Measurements from ENCODE around the gene UBASH3B.

UBASH3B gene

GRCh38 chr11:122777343-122777742 lies 121.8 kb downstream of the UBASH3B start:
- TF ChIP-seq CREB1 (IDR thresholded peaks at IDR 0.05; ENCODE audit: low read depth) (no peak), RAD21 (IDR thresholded peaks at IDR 0.05; ENCODE audit: low read depth) (no peak)

GRCh38 chr11:122778148-122778547 lies 122.6 kb downstream of the UBASH3B start:
- TF ChIP-seq YY1 (IDR thresholded peaks at IDR 0.05; ENCODE audit: low read depth) = no peak
- no peak for TF ChIP-seq MAX (IDR thresholded peaks at IDR 0.05)
- TF ChIP-seq TAF1 (IDR thresholded peaks at IDR 0.05; ENCODE audit: low read depth) = no peak
- no peak for TF ChIP-seq NFIC (IDR thresholded peaks at IDR 0.05)
- no peak for TF ChIP-seq TEAD4 (IDR thresholded peaks at IDR 0.05)

DNA sequence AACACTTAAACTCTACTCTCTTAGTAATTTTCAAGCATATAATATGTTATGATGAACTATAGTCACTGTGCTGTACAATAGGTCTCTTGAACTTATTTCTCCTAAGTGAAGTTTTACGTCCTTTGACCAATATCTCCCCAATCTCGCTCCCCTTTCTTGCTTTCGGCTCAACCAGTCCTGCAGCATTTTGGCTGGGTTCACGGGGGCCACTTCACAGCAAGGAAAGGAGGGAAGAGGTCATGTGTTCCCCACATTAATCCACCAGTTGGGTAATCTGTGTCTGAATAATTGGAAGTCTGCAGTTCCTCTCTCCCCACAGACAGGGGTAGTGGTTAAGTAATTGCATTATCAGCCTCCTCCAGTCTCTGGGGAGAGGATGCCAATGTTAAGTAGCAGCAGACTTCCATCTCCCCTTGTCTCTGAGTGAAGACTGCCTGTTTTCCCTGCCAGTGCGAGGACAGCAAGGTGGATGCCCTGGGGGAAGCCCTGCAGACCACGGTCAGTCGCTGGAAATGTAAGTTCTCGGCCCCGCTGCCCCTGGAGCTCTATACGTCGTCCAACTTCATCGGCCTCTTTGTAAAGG lies 123.6 kb downstream of the UBASH3B start:
- TF ChIP-seq NFIC (IDR thresholded peaks at IDR 0.05) (no peak), FOXM1 (IDR thresholded peaks at IDR 0.05; ENCODE audit: borderline replicate concordance, low read depth) (no peak), TAF1 (IDR thresholded peaks at IDR 0.05; ENCODE audit: low read depth) (no peak), EP300 (IDR thresholded peaks at IDR 0.05; ENCODE audit: borderline replicate concordance) (no peak), REST (IDR thresholded peaks at IDR 0.05; ENCODE audit: low read depth) (no peak), CEBPB (IDR thresholded peaks at IDR 0.05) (no peak), TCF12 (IDR thresholded peaks at IDR 0.05; ENCODE audit: low read depth) (no peak), RAD21 (IDR thresholded peaks at IDR 0.05; ENCODE audit: low read depth) (no peak), ZBTB7A (IDR thresholded peaks at IDR 0.05; ENCODE audit: low read depth) (no peak), YY1 (IDR thresholded peaks at IDR 0.05; ENCODE audit: low read depth) (no peak), EGR1 (IDR thresholded peaks at IDR 0.05) (no peak), TEAD4 (IDR thresholded peaks at IDR 0.05) (no peak), CREB1 (IDR thresholded peaks at IDR 0.05; ENCODE audit: low read depth) (no peak), MAX (IDR thresholded peaks at IDR 0.05) (no peak)
- TF ChIP-seq, protein P1, sequence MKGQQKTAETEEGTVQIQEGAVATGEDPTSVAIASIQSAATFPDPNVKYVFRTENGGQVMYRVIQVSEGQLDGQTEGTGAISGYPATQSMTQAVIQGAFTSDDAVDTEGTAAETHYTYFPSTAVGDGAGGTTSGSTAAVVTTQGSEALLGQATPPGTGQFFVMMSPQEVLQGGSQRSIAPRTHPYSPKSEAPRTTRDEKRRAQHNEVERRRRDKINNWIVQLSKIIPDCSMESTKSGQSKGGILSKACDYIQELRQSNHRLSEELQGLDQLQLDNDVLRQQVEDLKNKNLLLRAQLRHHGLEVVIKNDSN (IDR thresholded peaks at IDR 0.05) = no peak

DNA sequence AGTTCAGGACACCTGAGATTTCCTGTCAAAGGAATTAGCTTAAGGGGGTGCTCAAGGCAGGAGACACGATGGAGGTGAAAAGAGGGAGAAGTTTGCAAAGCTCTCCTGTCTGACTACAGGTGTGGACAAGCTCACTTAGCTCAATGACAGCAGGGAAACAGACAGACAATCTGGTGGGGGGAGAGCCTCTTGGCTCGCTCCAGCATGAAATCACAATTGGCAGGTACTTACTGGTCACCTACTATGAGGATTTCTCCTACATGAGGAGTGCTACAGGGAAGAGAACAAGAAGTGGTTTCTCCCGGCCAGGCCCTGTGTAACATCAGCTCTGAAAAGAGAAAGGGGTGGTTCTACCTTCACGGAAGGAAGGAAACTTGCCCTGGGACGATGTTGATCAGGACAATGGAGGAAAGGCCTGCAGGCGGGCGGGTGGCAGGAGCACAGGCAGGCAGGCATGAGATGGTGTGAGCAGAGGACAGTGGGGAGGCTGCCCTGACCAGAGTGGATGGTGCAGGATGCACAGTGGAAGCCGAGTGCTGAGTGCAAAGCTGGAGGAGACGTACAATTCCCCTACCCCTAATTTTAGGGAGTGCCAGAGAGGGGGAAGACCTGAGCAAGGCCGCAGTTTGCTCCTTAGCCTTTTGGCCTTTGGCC lies 124.9 kb downstream of the UBASH3B start:
- TF ChIP-seq MAX (IDR thresholded peaks at IDR 0.05) (no peak), YY1 (IDR thresholded peaks at IDR 0.05; ENCODE audit: low read depth) (no peak), CEBPB (IDR thresholded peaks at IDR 0.05) (no peak), EP300 (IDR thresholded peaks at IDR 0.05; ENCODE audit: borderline replicate concordance) (no peak), NFIC (IDR thresholded peaks at IDR 0.05) (no peak), ZBTB7A (IDR thresholded peaks at IDR 0.05; ENCODE audit: low read depth) (no peak), FOXM1 (IDR thresholded peaks at IDR 0.05; ENCODE audit: borderline replicate concordance, low read depth) (no peak)
- TF ChIP-seq, protein P1 (IDR thresholded peaks at IDR 0.05) = no peak

- TF ChIP-seq, protein P1 (IDR thresholded peaks at IDR 0.05) = no peak
- peak; percentile 90 for TF ChIP-seq RAD21 (IDR thresholded peaks at IDR 0.05; ENCODE audit: low read depth)
Observed at GRCh38 chr11:122781378-122782195, 126.1 kb downstream of the UBASH3B start.

GRCh38 chr11:122782222-122782621 lies 126.7 kb downstream of the UBASH3B start:
- no peak for TF ChIP-seq TCF12 (IDR thresholded peaks at IDR 0.05; ENCODE audit: low read depth)
- no peak for TF ChIP-seq RAD21 (IDR thresholded peaks at IDR 0.05; ENCODE audit: low read depth)

DNA sequence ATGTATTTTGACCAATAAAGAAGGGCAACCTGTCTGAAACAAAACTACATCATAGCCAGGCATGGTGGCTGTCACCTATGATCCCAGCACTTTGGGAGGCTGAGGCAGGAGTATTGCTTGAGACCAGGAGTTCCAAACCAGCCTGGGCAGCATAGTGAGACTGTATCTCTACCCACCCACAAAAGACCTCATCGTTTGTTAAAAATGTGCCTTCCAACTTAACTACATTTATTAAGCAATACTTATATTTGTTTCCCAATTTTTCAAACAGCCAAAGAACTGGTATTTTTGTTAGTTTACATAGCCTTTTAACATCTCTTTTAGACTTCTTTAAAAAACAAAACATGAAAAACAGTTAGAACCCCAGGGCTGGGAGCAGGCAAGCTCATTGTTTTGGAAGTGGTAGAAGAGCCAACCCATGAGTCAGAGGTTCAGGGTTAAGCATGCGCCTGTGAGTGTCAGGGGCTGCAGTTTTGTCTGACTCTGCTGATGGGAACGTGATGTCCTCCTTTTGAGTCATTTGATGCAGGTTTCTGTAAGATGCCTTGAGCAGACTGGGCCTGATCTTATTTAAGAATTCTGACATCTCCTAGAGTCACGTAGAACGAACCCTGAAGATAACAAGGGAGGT lies 128.9 kb downstream of the UBASH3B start:
- TF ChIP-seq TAF1 (IDR thresholded peaks at IDR 0.05; ENCODE audit: low read depth) (no peak), EP300 (IDR thresholded peaks at IDR 0.05; ENCODE audit: borderline replicate concordance) (no peak)
- TF ChIP-seq, protein P1 (IDR thresholded peaks at IDR 0.05) = no peak
